C4-2B (cell line): ENCODE measurements around the gene CADPS2.

Experiments
- ZFX ChIP-seq: fragments of 450-650 bp; IDR thresholded peaks from 2 replicates; pipeline ENCODE4 v1.6.1; 2017
- TF ChIP-seq, protein P1 (sequence below): fragments of 450-650 bp; conservative IDR thresholded peaks from 2 replicates; pipeline ENCODE4 v1.5.1; 2017; ENCODE audit warnings: mild to moderate bottlenecking

DNA sequence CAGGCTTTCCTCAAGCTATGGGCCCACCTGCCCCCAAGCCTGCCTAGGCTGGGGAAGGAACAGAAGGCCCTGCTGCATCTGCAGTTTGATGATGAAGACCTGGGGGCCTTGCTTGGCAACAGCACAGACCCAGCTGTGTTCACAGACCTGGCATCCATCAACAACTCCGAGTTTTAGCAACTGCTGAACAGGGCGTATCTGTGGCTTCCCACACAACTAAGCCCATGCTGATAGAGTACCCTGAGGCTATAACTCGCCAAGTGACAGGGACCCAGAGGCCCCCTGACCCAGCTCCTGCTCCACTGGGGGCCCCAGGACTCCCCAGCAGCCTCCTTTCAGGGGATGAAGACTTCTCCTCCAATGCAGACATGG is 36.3 kb downstream of the CADPS2 start:
- TF ChIP-seq, protein P1, sequence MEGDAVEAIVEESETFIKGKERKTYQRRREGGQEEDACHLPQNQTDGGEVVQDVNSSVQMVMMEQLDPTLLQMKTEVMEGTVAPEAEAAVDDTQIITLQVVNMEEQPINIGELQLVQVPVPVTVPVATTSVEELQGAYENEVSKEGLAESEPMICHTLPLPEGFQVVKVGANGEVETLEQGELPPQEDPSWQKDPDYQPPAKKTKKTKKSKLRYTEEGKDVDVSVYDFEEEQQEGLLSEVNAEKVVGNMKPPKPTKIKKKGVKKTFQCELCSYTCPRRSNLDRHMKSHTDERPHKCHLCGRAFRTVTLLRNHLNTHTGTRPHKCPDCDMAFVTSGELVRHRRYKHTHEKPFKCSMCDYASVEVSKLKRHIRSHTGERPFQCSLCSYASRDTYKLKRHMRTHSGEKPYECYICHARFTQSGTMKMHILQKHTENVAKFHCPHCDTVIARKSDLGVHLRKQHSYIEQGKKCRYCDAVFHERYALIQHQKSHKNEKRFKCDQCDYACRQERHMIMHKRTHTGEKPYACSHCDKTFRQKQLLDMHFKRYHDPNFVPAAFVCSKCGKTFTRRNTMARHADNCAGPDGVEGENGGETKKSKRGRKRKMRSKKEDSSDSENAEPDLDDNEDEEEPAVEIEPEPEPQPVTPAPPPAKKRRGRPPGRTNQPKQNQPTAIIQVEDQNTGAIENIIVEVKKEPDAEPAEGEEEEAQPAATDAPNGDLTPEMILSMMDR, result no peak
- no peak for TF ChIP-seq ZFX
